Breast epithelium (tissue), 3 donors: Measurements from ENCODE around the gene CCDC150.

ENCODE experiments used
- POLR2A ChIP-seq: fragments of 450-650 bp; IDR thresholded peaks from one replicate; pipeline ENCODE4 v1.6.1; 2016; ENCODE audit warnings: antibody characterized with exemption, mild to moderate bottlenecking, moderate library complexity
- POLR2AphosphoS5 ChIP-seq, 3 donors: sonication (generic); formaldehyde crosslinking; IDR thresholded peaks; one replicate each; pipeline ENCODE4 v1.6.1; 2017; ENCODE audit warnings: antibody characterized with exemption in 3 of 3

DNA sequence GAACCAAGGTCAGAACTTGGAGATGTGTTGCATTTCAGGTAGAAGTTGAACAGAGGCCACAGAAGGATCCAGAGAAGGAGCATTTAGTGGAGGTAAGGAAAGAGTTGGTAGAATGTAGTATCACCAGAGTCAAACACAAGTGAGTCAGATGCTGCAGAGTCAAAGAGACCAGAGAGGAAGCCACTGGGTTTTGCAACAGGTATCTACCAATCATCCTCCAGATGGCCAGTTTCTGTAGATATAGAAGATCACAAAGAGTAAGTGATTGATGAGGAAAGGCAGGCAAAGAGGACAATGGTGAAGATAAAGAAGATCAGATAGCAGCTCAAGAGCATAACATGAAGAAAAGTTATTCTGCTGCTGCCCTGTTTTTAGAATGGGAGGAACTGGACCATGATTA is 84.1 kb downstream of the CCDC150 start:
- TF ChIP-seq POLR2AphosphoS5 (IDR thresholded peaks at IDR 0.05) (no peak), POLR2A (no peak)
